Nephron progenitor cell (in vitro differentiated cells): ENCODE measurements around the gene CRTC1.

Experiments
- DNase-seq: peaks from one replicate; pipeline ENCODE4 v3.0.0; 2021
- H3K27ac Mint-ChIP-seq: 2 replicates; pipeline ENCODE4 v1.8.0; 2021; ENCODE audit warnings: mild to moderate bottlenecking, moderate library complexity, mixed read lengths
- H3K27me3 Mint-ChIP-seq: 2 replicates; pipeline ENCODE4 v1.8.0; 2021; ENCODE audit warnings: mild to moderate bottlenecking, low read depth, mixed read lengths; ENCODE audit not compliant: poor library complexity
- H3K36me3 Mint-ChIP-seq: 2 replicates; pipeline ENCODE4 v1.8.0; 2021; ENCODE audit warnings: low read depth, mixed read lengths
- H3K4me1 Mint-ChIP-seq: 2 replicates; pipeline ENCODE4 v1.8.0; 2021; ENCODE audit warnings: mixed read lengths
- H3K4me3 Mint-ChIP-seq: 2 replicates; pipeline ENCODE4 v1.8.0; 2021; ENCODE audit warnings: mild to moderate bottlenecking, moderate library complexity, mixed read lengths
- H3K9me3 Mint-ChIP-seq: 2 replicates; pipeline ENCODE4 v1.8.0; 2021; ENCODE audit warnings: mild to moderate bottlenecking, moderate library complexity, mixed read lengths
- TF ChIP-seq, protein P1 (sequence below): fragments of 200-600 bp; sonication (generic); IDR thresholded peaks from 2 replicates; pipeline ENCODE4 v1.5.0; 2021; ENCODE audit warnings: antibody characterized with exemption

Gene CRTC1

DNA sequence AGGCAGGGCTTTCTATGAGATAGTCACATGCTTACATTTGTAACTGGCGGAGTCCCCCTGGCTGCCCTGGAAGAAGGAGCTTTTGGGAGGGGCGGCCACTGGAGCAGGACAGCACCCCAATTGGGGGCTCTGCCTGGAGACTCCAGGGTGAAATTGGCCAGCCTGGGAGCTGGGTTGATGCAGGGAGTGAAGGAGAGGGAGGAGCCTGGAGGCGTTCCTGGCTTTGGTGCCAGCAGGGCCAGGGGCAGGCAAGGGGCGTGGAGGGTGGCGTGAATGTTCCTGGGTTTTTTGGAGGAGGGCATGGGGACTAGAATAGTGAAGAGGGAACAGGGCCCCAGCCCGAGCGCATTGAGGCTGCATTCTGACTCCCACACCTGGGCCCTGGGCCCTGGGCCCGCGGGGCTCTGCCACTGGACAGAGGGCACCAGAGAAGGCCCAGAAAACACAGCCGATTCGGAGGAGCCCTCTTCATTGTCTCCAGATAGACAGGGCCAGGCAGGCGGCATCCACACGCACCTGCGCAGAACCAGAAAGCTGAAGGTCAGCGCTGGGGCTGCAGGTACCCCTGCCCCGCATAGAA is 78.1 kb downstream of the CRTC1 start:
- Mint-ChIP-seq H3K9me3 (no peaks in the 10 kb centered on the region), H3K4me1 (peaks cover 27% of the 10 kb centered on the region), H3K36me3 (peaks cover under 1% of the 10 kb centered on the region), H3K27me3 (peaks cover 3% of the 10 kb centered on the region), H3K4me3 (no peak overlapping the region), H3K27ac (no peak overlapping the region)
- no peak for DNase-seq
- TF ChIP-seq, protein P1, sequence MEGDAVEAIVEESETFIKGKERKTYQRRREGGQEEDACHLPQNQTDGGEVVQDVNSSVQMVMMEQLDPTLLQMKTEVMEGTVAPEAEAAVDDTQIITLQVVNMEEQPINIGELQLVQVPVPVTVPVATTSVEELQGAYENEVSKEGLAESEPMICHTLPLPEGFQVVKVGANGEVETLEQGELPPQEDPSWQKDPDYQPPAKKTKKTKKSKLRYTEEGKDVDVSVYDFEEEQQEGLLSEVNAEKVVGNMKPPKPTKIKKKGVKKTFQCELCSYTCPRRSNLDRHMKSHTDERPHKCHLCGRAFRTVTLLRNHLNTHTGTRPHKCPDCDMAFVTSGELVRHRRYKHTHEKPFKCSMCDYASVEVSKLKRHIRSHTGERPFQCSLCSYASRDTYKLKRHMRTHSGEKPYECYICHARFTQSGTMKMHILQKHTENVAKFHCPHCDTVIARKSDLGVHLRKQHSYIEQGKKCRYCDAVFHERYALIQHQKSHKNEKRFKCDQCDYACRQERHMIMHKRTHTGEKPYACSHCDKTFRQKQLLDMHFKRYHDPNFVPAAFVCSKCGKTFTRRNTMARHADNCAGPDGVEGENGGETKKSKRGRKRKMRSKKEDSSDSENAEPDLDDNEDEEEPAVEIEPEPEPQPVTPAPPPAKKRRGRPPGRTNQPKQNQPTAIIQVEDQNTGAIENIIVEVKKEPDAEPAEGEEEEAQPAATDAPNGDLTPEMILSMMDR: no peak

DNA sequence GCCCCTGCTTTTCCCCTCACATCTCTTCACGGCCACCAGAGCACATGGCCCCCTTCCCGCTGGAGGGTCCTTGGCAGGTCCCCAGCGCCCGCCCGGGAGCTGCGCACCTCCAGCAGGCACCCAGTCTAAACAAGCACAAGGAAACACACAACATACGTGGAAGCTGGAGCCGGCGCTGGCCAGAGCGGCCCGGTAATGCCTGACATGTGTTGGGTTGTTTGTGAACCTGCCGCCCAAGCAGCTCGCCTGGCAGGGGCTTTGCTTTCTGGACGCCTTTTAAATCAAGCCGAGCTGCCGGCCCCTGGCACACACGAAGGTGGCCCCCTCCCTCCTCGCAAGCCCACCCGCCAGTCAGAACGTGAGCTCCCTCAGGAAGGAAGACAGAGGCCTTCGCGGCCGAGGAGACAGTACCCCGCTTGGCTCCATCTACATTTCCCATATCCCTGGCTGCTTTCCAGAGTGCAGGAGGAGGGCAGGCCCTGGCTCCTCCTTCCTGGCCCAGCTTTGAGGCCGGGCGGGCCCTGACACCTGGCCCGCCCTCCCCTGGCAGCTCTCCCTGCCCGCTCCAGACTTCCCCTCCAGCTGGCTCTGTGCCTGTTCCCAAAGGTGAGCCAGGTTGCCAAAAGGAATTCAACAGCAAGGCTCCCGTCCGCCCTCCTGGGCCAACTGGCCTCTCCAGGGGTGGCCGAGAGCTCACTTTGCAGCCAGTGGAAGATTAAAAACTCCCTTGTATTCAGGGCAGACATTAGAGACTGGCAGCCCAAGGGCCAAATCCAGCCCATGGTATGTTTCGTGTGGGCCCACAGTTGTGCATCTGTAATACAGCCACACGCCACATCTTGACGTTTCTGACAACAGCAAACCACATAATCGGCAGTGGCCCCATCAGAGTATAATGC is 78.9 kb downstream of the CRTC1 start:
- no peaks in the 10 kb centered on the region for H3K9me3 Mint-ChIP-seq
- TF ChIP-seq, protein P1: no peak
- peaks cover 28% of the 10 kb centered on the region for H3K4me1 Mint-ChIP-seq
- peaks cover 4% of the 10 kb centered on the region for H3K36me3 Mint-ChIP-seq
- no peak overlapping the region for H3K27ac Mint-ChIP-seq
- no peak overlapping the region for H3K4me3 Mint-ChIP-seq
- DNase-seq: no peak
- H3K27me3 Mint-ChIP-seq: peaks cover 3% of the 10 kb centered on the region

DNA sequence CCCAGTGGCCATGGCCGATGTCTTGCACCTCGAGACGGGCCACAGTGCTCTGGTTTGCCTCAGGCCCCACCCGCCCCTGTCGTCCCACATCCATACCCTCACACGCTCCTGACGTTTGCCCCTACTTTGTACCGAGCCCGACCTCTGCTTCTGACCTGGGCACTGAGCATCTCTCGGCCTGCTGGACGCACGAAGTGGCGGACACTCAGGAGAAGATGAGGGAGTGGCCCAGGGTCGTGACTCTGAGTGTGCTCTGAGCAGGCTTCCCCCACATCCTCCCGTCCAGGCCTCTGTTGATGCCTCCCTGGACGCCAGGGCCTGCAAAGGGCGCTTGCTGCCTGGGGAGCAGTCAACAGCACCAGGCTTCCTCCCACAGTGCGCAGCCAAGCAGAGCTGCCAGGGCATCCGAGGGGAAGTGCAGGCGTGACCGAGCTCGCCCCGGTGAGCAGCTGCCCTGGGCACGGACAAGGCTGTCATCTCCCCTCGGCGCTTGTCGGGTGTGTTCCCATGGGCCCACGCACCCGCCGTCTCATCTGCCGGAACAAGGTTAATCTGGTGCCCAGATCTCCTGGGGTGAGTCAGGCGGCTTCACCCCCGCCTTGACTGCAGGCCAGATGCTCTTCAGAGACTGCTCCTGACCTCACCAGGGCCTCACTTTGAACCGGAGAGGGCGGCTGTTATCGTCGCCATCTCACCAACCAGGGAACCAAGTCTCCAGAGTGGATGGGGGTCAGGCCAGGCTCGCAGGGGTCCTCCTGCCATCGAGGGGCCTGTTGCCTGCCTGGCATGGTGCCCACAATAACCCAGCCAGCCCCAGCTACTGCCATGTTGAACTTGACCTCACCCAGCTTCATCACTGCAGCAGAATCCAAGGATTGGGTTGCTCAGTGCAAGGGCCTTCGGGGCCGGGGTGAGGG is 80.5 kb downstream of the CRTC1 start:
- DNase-seq: no peak
- Mint-ChIP-seq H3K9me3 (no peaks in the 10 kb centered on the region), H3K27ac (no peak overlapping the region)

DNA sequence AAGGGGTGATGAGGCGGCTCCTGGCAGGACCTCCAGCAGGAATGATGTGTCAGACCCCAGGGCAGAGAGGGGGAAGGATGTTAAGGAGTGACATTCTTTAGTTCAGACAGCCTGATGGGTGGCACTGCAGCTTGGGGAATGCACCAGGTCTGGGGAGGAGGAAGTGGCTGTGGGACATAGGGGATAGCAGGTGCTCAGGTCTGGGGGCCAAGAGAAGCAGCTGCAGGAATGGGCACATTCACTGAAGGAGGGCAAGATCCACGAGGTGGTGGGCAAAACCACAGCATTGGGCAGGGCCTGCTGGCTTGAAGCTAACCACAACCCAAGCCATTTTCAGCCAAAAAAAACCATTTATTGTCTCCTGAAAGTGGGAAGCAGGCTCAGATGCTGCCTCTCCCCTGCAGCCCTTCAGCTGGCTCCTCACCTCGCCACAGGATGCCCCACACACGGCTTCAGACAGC is 81.1 kb downstream of the CRTC1 start:
- Mint-ChIP-seq H3K27me3 (peaks cover 3% of the 10 kb centered on the region), H3K4me3 (no peak overlapping the region), H3K36me3 (peaks cover 4% of the 10 kb centered on the region), H3K9me3 (no peaks in the 10 kb centered on the region), H3K4me1 (peaks cover 27% of the 10 kb centered on the region), H3K27ac (no peak overlapping the region)
- DNase-seq: no peak
- TF ChIP-seq, protein P1: no peak

More for the DNA sequence above, 80.5 kb downstream of the CRTC1 start:
- TF ChIP-seq, protein P1: no peak
- Mint-ChIP-seq H3K27me3 (peaks cover 3% of the 10 kb centered on the region), H3K4me3 (no peak overlapping the region), H3K4me1 (peaks cover 27% of the 10 kb centered on the region), H3K36me3 (peaks cover 4% of the 10 kb centered on the region)

DNA sequence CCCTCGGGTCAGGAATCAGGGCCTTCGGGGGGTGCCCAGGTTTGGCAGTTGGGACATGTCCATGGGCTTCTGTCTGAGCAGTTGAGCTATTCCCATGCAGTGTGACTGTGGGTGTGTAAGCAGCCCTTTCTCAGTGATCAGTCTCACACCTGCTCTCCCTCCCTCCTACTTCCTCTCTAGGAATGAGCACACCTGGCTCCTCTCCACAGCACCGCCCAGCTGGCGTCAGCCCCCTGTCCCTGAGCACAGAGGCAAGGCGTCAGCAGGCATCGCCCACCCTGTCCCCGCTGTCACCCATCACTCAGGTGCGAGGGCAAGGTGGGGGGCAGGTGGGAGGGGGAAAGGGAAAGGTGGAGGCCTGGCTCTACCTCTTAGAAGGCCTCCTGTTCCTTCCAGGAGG is 81.7 kb downstream of the CRTC1 start:
- no peak overlapping the region for H3K4me3 Mint-ChIP-seq
- DNase-seq: no peak
- H3K27me3 Mint-ChIP-seq: peaks cover 3% of the 10 kb centered on the region
- TF ChIP-seq, protein P1: no peak
- H3K36me3 Mint-ChIP-seq: peaks cover 4% of the 10 kb centered on the region
- H3K4me1 Mint-ChIP-seq: peaks cover 27% of the 10 kb centered on the region
- H3K9me3 Mint-ChIP-seq: no peaks in the 10 kb centered on the region
- H3K27ac Mint-ChIP-seq: no peak overlapping the region
